Umbilical cord (tissue), 2 donors: ENCODE data around the gene CCDC146. TPM values are rescaled to one million over a fixed set of nuclear protein-coding genes. Genes with fewer than 3 reads are reported as not detected.
A peak's percentile ranks its signal among the peaks of the same experiment; 100 is the strongest.
"Not testable (repeated sequence)": the region's sequence is repeated elsewhere in the genome, so short reads cannot be mapped to it uniquely, and the experiment has no call there.

Source experiments
- DNase-seq: peaks from one replicate; pipeline ENCODE4 v3.0.0-alpha.2; 2015; ENCODE audit warnings: low spot score
- total RNA-seq: library from RNA; depleted of rRNA; stranded (reverse); fragments of >200 nt; gene quantifications from one replicate; pipeline ENCODE4 v1.2.3, GENCODE V29; 2014; ENCODE audit warnings: low replicate concordance; ENCODE audit not compliant: insufficient read depth

The CCDC146 gene
- 16.6 TPM for total RNA-seq

GRCh38 chr7:77121860-77122681, at the start of gene CCDC146:
TSS of gene CCDC146 (plus strand) at chr7:77122615. CDS start at chr7:77167669, 45,054 bp downstream.
- peak; percentile 100 for DNase-seq

GRCh38 chr7:77074786-77075396, 47.5 kb upstream of the CCDC146 start:
- DNase-seq, result not testable (repeated sequence)

GRCh38 chr7:77077060-77077459, 45.4 kb upstream of the CCDC146 start:
- DNase-seq, result not testable (repeated sequence)

- DNase-seq, result peak; percentile 19
Measured at GRCh38 chr7:77079112-77079511, 43.3 kb upstream of the CCDC146 start.

GRCh38 chr7:77079624-77080023, 42.8 kb upstream of the CCDC146 start:
- DNase-seq, result not testable (repeated sequence)

- not testable (repeated sequence) for DNase-seq
Measured at GRCh38 chr7:77080236-77080635, 42.2 kb upstream of the CCDC146 start.

GRCh38 chr7:77082192-77082591, 40.2 kb upstream of the CCDC146 start:
- not testable (repeated sequence) for DNase-seq

GRCh38 chr7:77092301-77092700, 30.1 kb upstream of the CCDC146 start:
- DNase-seq, result not testable (repeated sequence)

- not testable (repeated sequence) for DNase-seq
Measured at GRCh38 chr7:77100501-77100900, 21.9 kb upstream of the CCDC146 start.

GRCh38 chr7:77101187-77101586, 21.2 kb upstream of the CCDC146 start:
- DNase-seq, result not testable (repeated sequence)

GRCh38 chr7:77102671-77103070, 19.7 kb upstream of the CCDC146 start:
- not testable (repeated sequence) for DNase-seq

GRCh38 chr7:77105904-77106303, 16.5 kb upstream of the CCDC146 start:
- DNase-seq, result not testable (repeated sequence)

- DNase-seq, result not testable (repeated sequence)
Measured at GRCh38 chr7:77107659-77108058, 14.8 kb upstream of the CCDC146 start.

GRCh38 chr7:77108362-77108761, 14.1 kb upstream of the CCDC146 start:
- not testable (repeated sequence) for DNase-seq

GRCh38 chr7:77112719-77113306, 9.6 kb upstream of the CCDC146 start:
- peak; percentile 18 for DNase-seq

GRCh38 chr7:77125486-77125885, 3.1 kb downstream of the CCDC146 start:
- DNase-seq, result peak; percentile 8

GRCh38 chr7:77127009-77127408, 4.6 kb downstream of the CCDC146 start:
- DNase-seq, result peak; percentile 5

- DNase-seq, result peak; percentile 44
Measured at GRCh38 chr7:77128582-77129410, 6.4 kb downstream of the CCDC146 start.

- not testable (repeated sequence) for DNase-seq
Measured at GRCh38 chr7:77131781-77132180, 9.4 kb downstream of the CCDC146 start.

GRCh38 chr7:77138668-77139067, 16.3 kb downstream of the CCDC146 start:
- DNase-seq, result not testable (repeated sequence)

- DNase-seq, result not testable (repeated sequence)
Measured at GRCh38 chr7:77140291-77140690, 17.9 kb downstream of the CCDC146 start.
